Testis (tissue), 3 donors: ENCODE measurements around the gene IQGAP1. TPM values are rescaled to one million over a fixed set of nuclear protein-coding genes. Genes with fewer than 3 reads are reported as not detected.

ENCODE experiments used
- DNase-seq: peaks from one replicate; pipeline ENCODE4 v3.0.0-alpha.2; 2019
- H3K27ac ChIP-seq, 2 donors: fragments of 200-600 bp; sonication (generic); one replicate each; pipeline ENCODE4 v1.5.1; 2019
- H3K27me3 ChIP-seq: fragments of 200-600 bp; sonication (generic); one replicate; pipeline ENCODE4 v1.5.1; 2019
- H3K36me3 ChIP-seq: fragments of 200-600 bp; sonication (generic); one replicate; pipeline ENCODE4 v1.5.1; 2017; ENCODE audit warnings: low read depth; ENCODE audit errors: missing control alignments
- H3K4me1 ChIP-seq: fragments of 200-600 bp; sonication (generic); one replicate; pipeline ENCODE4 v1.5.1; 2019
- H3K4me3 ChIP-seq, 2 donors: fragments of 200-600 bp; sonication (generic); one replicate each; pipeline ENCODE4 v1.5.1; 2017 to 2019
- H3K9me3 ChIP-seq: fragments of 200-600 bp; sonication (generic); one replicate; pipeline ENCODE4 v1.5.1; 2017
- CTCF ChIP-seq, 3 experiments: fragments of 450-650 bp in 2 of 3; fragments of 200-600 bp in 1 of 3; sonication (generic) in 1 of 3; IDR thresholded peaks; one replicate each; pipeline ENCODE4 v1.5.1; 2016 to 2019; ENCODE audit warnings: antibody characterized with exemption in 3 of 3, mild to moderate bottlenecking in 2 of 3, moderate library complexity in 1 of 3
- POLR2A ChIP-seq: fragments of 450-650 bp; IDR thresholded peaks from one replicate; pipeline ENCODE4 v1.6.1; 2017; ENCODE audit warnings: antibody characterized with exemption, mild to moderate bottlenecking, moderate library complexity
- WGBS, 2 donors: methylation state at CpG; one replicate each; pipeline ENCODE4 v1.1.5; 2018; 5-methylcytosine and 5-hydroxymethylcytosine counted together
- intact Hi-C: fragments of 100-400 bp; cut with DNase I; formaldehyde crosslinking; loops from one replicate; pipeline ENCODE4 v1.15.1; 2023; ENCODE audit warnings: low total_unique reads
- polyA plus RNA-seq: library from polyadenylated mRNA; stranded (reverse); fragments of 350-450 nt; fragmentation: Illumina TruSeq; extraction: RNeasy Lipid Tissue Mini Kit (QIAGEN cat#74804); gene quantifications from one replicate; pipeline ENCODE4 v1.2.3, GENCODE V29; 2014; ENCODE audit warnings: low read depth, low replicate concordance; ENCODE audit not compliant: insufficient read depth
- total RNA-seq, 2 donors: library from RNA; depleted of rRNA; stranded (reverse); fragments of >200 nt; gene quantifications; one replicate each; pipeline ENCODE4 v1.2.3, GENCODE V29; 2016

Gene IQGAP1
- total and polyA plus RNA-seq, 3 donors from 2014 or later: 44.4 to 102 (median 86.9) TPM

- peaks cover 14% of the 10 kb centered on the region for H3K4me1 ChIP-seq
- TF ChIP-seq CTCF (IDR thresholded peaks at IDR 0.05) (no peak), POLR2A (no peak)
- DNase-seq: no peak
- H3K27me3 ChIP-seq: no peaks in the 10 kb centered on the region
- intact Hi-C loops: no loop called here
- WGBS, 2 donors: 93 to 95% methylated on average over 15 of the region's 15 CpGs
- no peak overlapping the region for H3K4me3 ChIP-seq
- no peaks in the 10 kb centered on the region for H3K9me3 ChIP-seq
- no peaks in the 10 kb centered on the region for H3K36me3 ChIP-seq
- H3K27ac ChIP-seq: no peak overlapping the region
These were observed 22.5 kb upstream of the IQGAP1 start for GRCh38 chr15:90365414-90366055.

- no peaks in the 10 kb centered on the region for H3K27me3 ChIP-seq
- no peaks in the 10 kb centered on the region for H3K9me3 ChIP-seq
- H3K4me3 ChIP-seq: no peak overlapping the region
- TF ChIP-seq CTCF (IDR thresholded peaks at IDR 0.05) (no peak), POLR2A (no peak)
- intact Hi-C loops: no loop called here
- H3K27ac ChIP-seq: no peak overlapping the region
- no peak for DNase-seq
- H3K36me3 ChIP-seq: no peaks in the 10 kb centered on the region
- WGBS, 2 donors: 42 to 49% methylated on average over 3 of the region's 3 CpGs
- peaks cover 8% of the 10 kb centered on the region for H3K4me1 ChIP-seq
These were observed 20.5 kb upstream of the IQGAP1 start for GRCh38 chr15:90367576-90367975.

- DNase-seq: peak; percentile 49
- no peaks in the 10 kb centered on the region for H3K36me3 ChIP-seq
- no peak overlapping the region for H3K4me3 ChIP-seq
- H3K9me3 ChIP-seq: no peaks in the 10 kb centered on the region
- WGBS, 2 donors: 83 to 89% methylated on average over 7 of the region's 7 CpGs
- TF ChIP-seq CTCF (IDR thresholded peaks at IDR 0.05): no peak
- no peak for TF ChIP-seq POLR2A
- no peaks in the 10 kb centered on the region for H3K27me3 ChIP-seq
- intact Hi-C loops: no loop called here
- no peak overlapping the region for H3K27ac ChIP-seq
- no peaks in the 10 kb centered on the region for H3K4me1 ChIP-seq
These were observed 13.0 kb upstream of the IQGAP1 start for GRCh38 chr15:90375071-90375470.

- Histone ChIP-seq H3K27me3 (no peaks in the 10 kb centered on the region), H3K27ac (no peak overlapping the region), H3K9me3 (no peaks in the 10 kb centered on the region), H3K4me1 (no peaks in the 10 kb centered on the region), H3K36me3 (no peaks in the 10 kb centered on the region), H3K4me3 (no peak overlapping the region)
- no peak for DNase-seq
- no peak for TF ChIP-seq CTCF (IDR thresholded peaks at IDR 0.05)
- no peak for TF ChIP-seq POLR2A
- 72 to 78% methylated on average over 6 of the region's 6 CpGs for WGBS, 2 donors
- intact Hi-C loops: no loop called here
These were observed 11.3 kb upstream of the IQGAP1 start for GRCh38 chr15:90376789-90377188.

- WGBS, 2 donors: 88 to 89% methylated on average over 3 of the region's 3 CpGs
- DNase-seq: no peak
- intact Hi-C loops: no loop called here
These were observed 8.8 kb upstream of the IQGAP1 start for GRCh38 chr15:90379263-90379662.

More at GRCh38 chr15:90379263-90379662, 8.8 kb upstream of the IQGAP1 start:
- H3K27me3 ChIP-seq: no peaks in the 10 kb centered on the region
- TF ChIP-seq CTCF (IDR thresholded peaks at IDR 0.05) (no peak), POLR2A (no peak)
- no peaks in the 10 kb centered on the region for H3K4me1 ChIP-seq
- no peaks in the 10 kb centered on the region for H3K36me3 ChIP-seq
- no peak overlapping the region for H3K27ac ChIP-seq
- H3K9me3 ChIP-seq: no peaks in the 10 kb centered on the region
- H3K4me3 ChIP-seq: no peak overlapping the region
